PC-9 (cell line): ENCODE results near the gene C20orf202.

Experiments
- EZH2 ChIP-seq: fragments of 200-600 bp; sonication (generic); IDR thresholded peaks from 2 replicates; pipeline ENCODE4 v1.8.0; 2017; ENCODE audit warnings: antibody characterized with exemption, low read depth
- TF ChIP-seq, protein P1 (sequence below): fragments of 200-600 bp; sonication (generic); conservative IDR thresholded peaks from 2 replicates; pipeline ENCODE4 v1.6.1; 2017; ENCODE audit warnings: mixed run types, antibody characterized with exemption, mild to moderate bottlenecking, moderate library complexity

DNA sequence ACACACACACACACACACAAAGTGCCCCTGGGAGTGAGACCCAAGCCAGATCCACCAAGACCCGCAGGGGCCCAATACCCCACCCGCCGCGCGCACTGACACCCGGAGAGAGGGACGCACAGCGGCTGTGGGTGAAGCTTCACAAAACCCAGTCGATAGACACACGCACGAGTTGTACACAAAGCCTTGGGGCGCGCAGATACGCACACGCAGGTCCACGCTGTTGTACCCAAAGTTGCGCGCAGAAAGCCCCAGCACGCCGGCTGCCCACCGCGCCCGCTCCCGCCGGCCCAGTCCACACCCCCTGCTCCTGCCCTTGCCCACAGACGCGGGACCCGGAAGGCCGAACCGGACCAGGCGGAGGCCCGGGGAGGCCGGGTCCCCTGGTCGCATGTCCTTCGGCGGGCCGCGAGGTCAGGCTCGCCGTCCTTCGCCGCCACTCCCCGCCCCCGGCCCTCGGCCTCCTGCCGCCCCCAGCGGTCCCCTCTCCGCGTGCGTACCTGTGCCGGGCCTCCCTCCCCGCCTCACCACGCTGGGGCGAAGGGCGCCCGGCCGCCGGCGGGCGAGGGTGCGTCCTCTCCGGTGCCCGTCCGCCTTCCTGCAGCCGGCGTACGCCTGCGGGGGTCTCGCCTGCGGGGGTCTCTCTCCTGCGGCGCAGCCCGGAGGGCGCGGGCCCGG, 18.5 kb upstream of the C20orf202 start, which contains the start of gene TMEM74B:
- TF ChIP-seq, protein P1, sequence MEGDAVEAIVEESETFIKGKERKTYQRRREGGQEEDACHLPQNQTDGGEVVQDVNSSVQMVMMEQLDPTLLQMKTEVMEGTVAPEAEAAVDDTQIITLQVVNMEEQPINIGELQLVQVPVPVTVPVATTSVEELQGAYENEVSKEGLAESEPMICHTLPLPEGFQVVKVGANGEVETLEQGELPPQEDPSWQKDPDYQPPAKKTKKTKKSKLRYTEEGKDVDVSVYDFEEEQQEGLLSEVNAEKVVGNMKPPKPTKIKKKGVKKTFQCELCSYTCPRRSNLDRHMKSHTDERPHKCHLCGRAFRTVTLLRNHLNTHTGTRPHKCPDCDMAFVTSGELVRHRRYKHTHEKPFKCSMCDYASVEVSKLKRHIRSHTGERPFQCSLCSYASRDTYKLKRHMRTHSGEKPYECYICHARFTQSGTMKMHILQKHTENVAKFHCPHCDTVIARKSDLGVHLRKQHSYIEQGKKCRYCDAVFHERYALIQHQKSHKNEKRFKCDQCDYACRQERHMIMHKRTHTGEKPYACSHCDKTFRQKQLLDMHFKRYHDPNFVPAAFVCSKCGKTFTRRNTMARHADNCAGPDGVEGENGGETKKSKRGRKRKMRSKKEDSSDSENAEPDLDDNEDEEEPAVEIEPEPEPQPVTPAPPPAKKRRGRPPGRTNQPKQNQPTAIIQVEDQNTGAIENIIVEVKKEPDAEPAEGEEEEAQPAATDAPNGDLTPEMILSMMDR = no peak
- TF ChIP-seq EZH2 = no peak
